Mesenchymal stem cell (in vitro differentiated cells and primary cell): ENCODE results near the gene MALT1.

Experiments used
- DNase-seq: peaks from one replicate; pipeline ENCODE4 v3.0.0-alpha.2; 2013
- H2AFZ ChIP-seq: one replicate; pipeline ENCODE4 v1.6.1; 2013; ENCODE audit warnings: low read depth, mild to moderate bottlenecking, control low read depth, inconsistent platforms, low read length, moderate library complexity
- H2AK5ac ChIP-seq: 2 replicates; pipeline ENCODE4 v1.6.1; 2013; ENCODE audit warnings: low read length, moderate library complexity, mild to moderate bottlenecking, inconsistent platforms; ENCODE audit not compliant: severe bottlenecking
- H2BK120ac ChIP-seq: one replicate; pipeline ENCODE4 v1.6.1; 2013; ENCODE audit warnings: low read depth, mild to moderate bottlenecking, inconsistent platforms, low read length, moderate library complexity
- H2BK12ac ChIP-seq, 2 experiments: one replicate each; pipeline ENCODE4 v1.6.1; 2013; ENCODE audit warnings: inconsistent platforms in 2 of 2, low read length in 2 of 2, mild to moderate bottlenecking in 2 of 2, moderate library complexity in 2 of 2, control low read depth in 1 of 2
- H2BK15ac ChIP-seq: one replicate; pipeline ENCODE4 v1.6.1; 2013; ENCODE audit warnings: mild to moderate bottlenecking, low read depth, inconsistent platforms; ENCODE audit not compliant: poor library complexity, severe bottlenecking
- H2BK5ac ChIP-seq: 2 replicates; pipeline ENCODE4 v1.6.1; 2013; ENCODE audit warnings: low read depth, mild to moderate bottlenecking, low read length, control low read depth, inconsistent platforms; ENCODE audit not compliant: poor library complexity, severe bottlenecking
- H3K14ac ChIP-seq, 2 experiments: one replicate each; pipeline ENCODE4 v1.6.1; 2013; ENCODE audit warnings: inconsistent platforms in 2 of 2, low read length in 2 of 2, control low read depth in 1 of 2, mild to moderate bottlenecking in 1 of 2, moderate library complexity in 1 of 2
- H3K18ac ChIP-seq, 2 experiments: one replicate each; pipeline ENCODE4 v1.6.1; 2013; ENCODE audit warnings: inconsistent platforms in 2 of 2, low read length in 2 of 2, control low read depth in 1 of 2, low read depth in 1 of 2, mild to moderate bottlenecking in 1 of 2
- H3K23ac ChIP-seq, 2 experiments: one replicate each; pipeline ENCODE4 v1.6.1; 2013; ENCODE audit warnings: inconsistent platforms in 2 of 2, low read length in 2 of 2, mild to moderate bottlenecking in 2 of 2, moderate library complexity in 2 of 2, control low read depth in 1 of 2
- H3K27ac ChIP-seq: 2 replicates; pipeline ENCODE4 v1.5.1; 2013; ENCODE audit warnings: mild to moderate bottlenecking, moderate library complexity, low read length, control low read depth, inconsistent platforms; ENCODE audit not compliant: poor library complexity, severe bottlenecking
- H3K27me3 ChIP-seq, 2 experiments: 2 replicates each; pipeline versions ENCODE4 v1.6.1 to v1.7.0; 2013; ENCODE audit warnings: low read length in 2 of 2, mild to moderate bottlenecking in 2 of 2, moderate library complexity in 2 of 2, control low read depth in 1 of 2, inconsistent platforms in 1 of 2; ENCODE audit not compliant: control insufficient read depth in 1 of 2, insufficient read depth in 1 of 2
- H3K36me3 ChIP-seq, 2 experiments: 2 replicates each; pipeline versions ENCODE4 v1.6.1 to v1.7.0; 2013; ENCODE audit warnings: low read length in 2 of 2, control low read depth in 1 of 2, inconsistent platforms in 1 of 2, low read depth in 1 of 2, mild to moderate bottlenecking in 1 of 2; ENCODE audit not compliant: insufficient read depth in 2 of 2, control insufficient read depth in 1 of 2
- H3K4ac ChIP-seq, 2 experiments: one replicate each; pipeline ENCODE4 v1.6.1; 2013; ENCODE audit warnings: inconsistent platforms in 2 of 2, low read length in 2 of 2, mild to moderate bottlenecking in 2 of 2, moderate library complexity in 2 of 2, control low read depth in 1 of 2, low read depth in 1 of 2
- H3K4me1 ChIP-seq: 2 replicates; pipeline ENCODE4 v1.6.1; 2013; ENCODE audit warnings: low read depth, low read length, control low read depth; ENCODE audit not compliant: control insufficient read depth, insufficient read depth
- H3K4me2 ChIP-seq: 2 replicates; pipeline ENCODE4 v1.6.1; 2013; ENCODE audit warnings: low read length, mild to moderate bottlenecking, inconsistent platforms; ENCODE audit not compliant: poor library complexity, severe bottlenecking
- H3K4me3 ChIP-seq, 2 experiments: 2 replicates each; pipeline versions ENCODE4 v1.5.1 to v1.7.0; 2013; ENCODE audit warnings: low read length in 2 of 2, mild to moderate bottlenecking in 2 of 2, control low read depth in 1 of 2, low read depth in 1 of 2; ENCODE audit not compliant: insufficient read depth in 1 of 2
- H3K79me1 ChIP-seq: replicated peaks from 2 replicates; pipeline ENCODE4 v1.6.1; 2013; ENCODE audit warnings: mild to moderate bottlenecking, control low read depth, low read length, inconsistent platforms; ENCODE audit not compliant: poor library complexity, severe bottlenecking
- H3K9ac ChIP-seq: 2 replicates; pipeline ENCODE4 v1.7.0; 2013; ENCODE audit warnings: mild to moderate bottlenecking, low read length, moderate library complexity
- H3K9me3 ChIP-seq: 2 replicates; pipeline ENCODE4 v1.7.0; 2013; ENCODE audit warnings: mild to moderate bottlenecking, low read length; ENCODE audit not compliant: control insufficient read depth
- H4K8ac ChIP-seq: one replicate; pipeline ENCODE4 v1.6.1; 2013; ENCODE audit warnings: inconsistent platforms, mild to moderate bottlenecking, low read length, moderate library complexity
- H4K91ac ChIP-seq: one replicate; pipeline ENCODE4 v1.6.1; 2013; ENCODE audit warnings: mild to moderate bottlenecking, low read length, inconsistent platforms
- WGBS: methylation state at CpG from one replicate; pipeline ENCODE4 v1.1.7; 2013; ENCODE audit warnings: mixed read lengths; 5-methylcytosine and 5-hydroxymethylcytosine counted together

Gene MALT1

DNA sequence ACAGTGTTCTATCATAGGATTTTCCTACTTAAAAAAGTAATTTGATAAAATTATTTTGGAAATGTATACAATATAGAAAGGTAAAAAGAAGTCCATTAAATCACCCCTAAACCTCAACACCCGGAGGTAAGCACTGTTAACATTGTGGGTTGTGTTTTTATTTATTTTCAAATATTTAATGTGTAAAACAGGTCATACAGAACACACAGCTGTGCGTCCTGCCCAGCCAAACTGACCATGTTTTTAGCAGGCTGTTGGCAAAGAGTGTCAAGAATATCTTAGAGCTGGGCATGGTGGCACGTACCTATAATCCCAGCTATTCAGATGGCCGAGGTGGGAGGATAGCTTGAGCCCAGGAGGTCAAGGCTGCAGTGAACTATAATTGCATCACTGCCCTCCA, 114.6 kb downstream of the MALT1 start:
- Histone ChIP-seq H2BK12ac (peak overlapping the region in 1 of 2 experiments; percentile 98), H3K9ac (no peak overlapping the region), H4K91ac (no peak overlapping the region), H3K4ac (peak overlapping the region in 1 of 2 experiments; percentile 40), H3K27me3 (no peaks in the 10 kb centered on the region), H3K4me1 (peaks cover 16% of the 10 kb centered on the region), H2BK120ac (no peak overlapping the region), H2BK15ac (no peak overlapping the region), H4K8ac (no peak overlapping the region), H3K18ac (peak overlapping the region; percentile 41 to 77), H3K79me1 (no peaks in the 10 kb centered on the region), H3K14ac (no peak overlapping the region), H3K4me3 (no peak overlapping the region), H2AK5ac (no peak overlapping the region), H3K27ac (peak overlapping the region; percentile 43), H2BK5ac (no peak overlapping the region), H3K36me3 (no peaks in the 10 kb centered on the region), H3K23ac (no peak overlapping the region), H2AFZ (no peak overlapping the region), H3K4me2 (no peak overlapping the region), H3K9me3 (no peaks in the 10 kb centered on the region)
- DNase-seq = no peak
- WGBS = 89% methylated on average over 3 of the region's 4 CpGs

DNA sequence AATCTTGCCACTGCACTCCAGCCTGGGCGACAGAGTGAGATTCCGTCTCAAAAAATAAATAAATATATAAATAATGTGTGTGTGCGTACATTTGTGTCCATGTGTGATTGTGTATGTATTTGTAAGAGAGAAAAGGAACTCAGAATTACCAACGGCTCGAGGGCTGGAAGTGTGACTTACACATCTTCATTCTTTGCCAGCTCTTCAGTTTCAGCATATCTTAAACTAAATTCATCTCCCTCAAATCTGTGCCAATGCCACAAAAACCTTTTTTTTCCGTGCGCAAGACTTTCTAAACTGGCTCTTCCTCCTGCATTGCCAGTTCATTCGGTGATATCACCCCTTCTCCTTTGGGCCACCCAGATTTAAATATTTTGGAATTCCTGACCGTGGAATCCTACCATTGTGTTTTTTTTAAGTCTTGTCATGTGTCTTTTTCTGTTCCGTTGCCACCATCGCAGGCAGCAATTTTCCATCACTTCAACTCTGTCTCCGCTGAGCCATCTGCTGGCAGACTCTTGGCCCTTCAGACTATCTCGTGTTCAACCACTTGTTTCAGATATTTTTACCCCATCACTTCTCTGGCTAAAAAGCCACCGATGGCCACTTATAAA, 116.4 kb downstream of the MALT1 start:
- peak overlapping the region in 1 of 2 experiments; percentile 73 for H3K4ac ChIP-seq
- no peak overlapping the region for H3K4me3 ChIP-seq
- DNase-seq = no peak
- peak overlapping the region; percentile 88 for H2BK120ac ChIP-seq
- 91% methylated on average over 12 of the region's 14 CpGs for WGBS
- H3K14ac ChIP-seq = no peak overlapping the region
- no peak overlapping the region for H2AFZ ChIP-seq
- peak overlapping the region in 1 of 2 experiments; percentile 25 for H3K18ac ChIP-seq
- H2BK5ac ChIP-seq = no peak overlapping the region
- H3K36me3 ChIP-seq = no peaks in the 10 kb centered on the region
- no peaks in the 10 kb centered on the region for H3K9me3 ChIP-seq
- H3K23ac ChIP-seq = no peak overlapping the region
- no peak overlapping the region for H4K91ac ChIP-seq
- H4K8ac ChIP-seq = no peak overlapping the region
- H3K79me1 ChIP-seq = no peaks in the 10 kb centered on the region
- no peaks in the 10 kb centered on the region for H3K27me3 ChIP-seq
- H3K4me2 ChIP-seq = no peak overlapping the region
- H3K4me1 ChIP-seq = peaks cover 14% of the 10 kb centered on the region
- no peak overlapping the region for H3K27ac ChIP-seq
- no peak overlapping the region for H3K9ac ChIP-seq
- no peak overlapping the region for H2AK5ac ChIP-seq
- H2BK12ac ChIP-seq = peak overlapping the region; percentile 80 to 86
- H2BK15ac ChIP-seq = peak overlapping the region; percentile 23

DNA sequence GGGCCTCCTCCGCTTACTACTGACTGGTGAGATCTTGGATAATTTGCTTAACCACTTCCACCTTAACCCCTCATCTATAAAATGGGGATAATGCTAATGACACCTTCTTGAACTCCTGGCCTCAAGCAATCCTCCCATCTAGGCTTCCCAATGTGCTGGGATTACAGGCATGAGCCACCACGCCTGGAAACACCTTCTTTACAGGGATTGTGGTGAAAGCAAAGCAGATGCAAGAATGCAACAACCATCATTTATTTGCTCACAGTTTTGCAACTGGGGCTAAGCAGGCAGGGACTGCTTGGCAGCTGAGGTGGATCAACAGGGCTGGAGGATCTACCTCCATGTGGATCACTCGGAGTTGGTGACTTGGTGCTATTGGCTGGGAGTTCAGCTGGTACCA, 117.2 kb downstream of the MALT1 start:
- Histone ChIP-seq H3K9me3 (no peaks in the 10 kb centered on the region), H2BK15ac (peak overlapping the region; percentile 76), H3K27ac (no peak overlapping the region), H3K4me3 (no peak overlapping the region), H2BK5ac (no peak overlapping the region), H3K23ac (no peak overlapping the region), H4K8ac (peak overlapping the region; percentile 30), H3K4me1 (peaks cover 14% of the 10 kb centered on the region), H2AFZ (no peak overlapping the region), H3K18ac (peak overlapping the region; percentile 85 to 90), H4K91ac (peak overlapping the region; percentile 98), H3K14ac (peak overlapping the region in 1 of 2 experiments; percentile 39), H2AK5ac (no peak overlapping the region), H3K4me2 (no peak overlapping the region), H3K79me1 (no peaks in the 10 kb centered on the region), H3K4ac (peak overlapping the region; percentile 67 to 83), H2BK12ac (peak overlapping the region; percentile 46 to 99), H3K36me3 (no peaks in the 10 kb centered on the region), H3K27me3 (no peaks in the 10 kb centered on the region), H3K9ac (no peak overlapping the region), H2BK120ac (peak overlapping the region; percentile 88)
- no peak for DNase-seq
- 90% methylated on average over 3 of the region's 3 CpGs for WGBS

DNA sequence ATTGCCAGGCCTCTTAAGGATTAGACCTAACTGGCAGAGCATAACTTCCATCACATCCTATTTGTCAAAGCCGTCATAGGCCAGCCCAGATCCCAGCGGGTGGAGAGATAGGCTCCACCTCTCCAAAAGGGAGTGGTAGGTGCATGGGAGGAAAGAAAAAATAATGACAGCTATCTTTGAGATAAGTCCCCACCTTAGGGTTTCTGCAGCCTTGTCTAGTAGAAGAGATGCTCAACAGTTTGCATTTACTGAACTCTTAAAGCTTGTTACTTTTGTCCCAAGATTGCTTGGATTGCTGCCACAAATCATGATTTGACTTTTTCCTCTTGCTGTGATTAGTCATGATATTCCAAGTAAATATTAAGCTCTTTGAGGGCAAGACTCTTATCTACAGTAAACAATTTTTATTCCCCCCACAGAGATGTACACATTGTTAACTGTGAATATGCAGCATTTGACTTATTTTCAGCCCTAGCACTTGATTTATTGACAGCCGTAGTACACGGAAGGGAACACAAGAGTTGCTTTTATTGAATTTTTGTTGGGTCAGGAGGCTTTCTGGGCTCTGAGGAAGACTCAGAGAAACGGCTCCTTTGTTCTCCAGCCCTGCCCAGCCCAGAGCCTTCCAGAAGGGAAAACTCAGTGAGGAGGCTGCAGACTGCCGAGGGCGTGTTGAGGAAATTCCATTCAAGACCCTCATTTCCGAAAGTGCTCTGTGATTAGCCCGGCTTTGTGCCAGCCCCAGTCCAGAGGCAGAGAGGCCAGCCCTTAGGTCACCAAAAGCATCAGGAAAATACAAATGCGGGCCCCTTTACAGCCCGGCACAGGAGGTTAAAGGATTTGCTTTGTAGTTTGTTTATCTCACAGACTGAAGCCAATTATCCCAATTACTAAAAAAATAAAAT, 118.0 kb downstream of the MALT1 start:
- no peak overlapping the region for H4K8ac ChIP-seq
- peak overlapping the region in 1 of 2 experiments; percentile 39 for H3K14ac ChIP-seq
- peak overlapping the region; percentile 98 for H4K91ac ChIP-seq
- no peak overlapping the region for H3K27ac ChIP-seq
- H3K36me3 ChIP-seq = no peaks in the 10 kb centered on the region
- H2BK12ac ChIP-seq = peak overlapping the region in 1 of 2 experiments; percentile 99
- no peak overlapping the region for H2BK15ac ChIP-seq
- H3K18ac ChIP-seq = peak overlapping the region; percentile 85 to 90
- DNase-seq = peak; percentile 92
- 0% methylated on average over 7 of the region's 11 CpGs for WGBS
- H2AFZ ChIP-seq = no peak overlapping the region
- H2AK5ac ChIP-seq = no peak overlapping the region
- peak overlapping the region; percentile 50 for H2BK120ac ChIP-seq
- H3K4me2 ChIP-seq = no peak overlapping the region
- H3K4me3 ChIP-seq = no peak overlapping the region
- H3K9ac ChIP-seq = no peak overlapping the region
- no peaks in the 10 kb centered on the region for H3K79me1 ChIP-seq
- no peaks in the 10 kb centered on the region for H3K27me3 ChIP-seq
- no peak overlapping the region for H3K23ac ChIP-seq
- no peak overlapping the region for H2BK5ac ChIP-seq
- H3K4ac ChIP-seq = peak overlapping the region in 1 of 2 experiments; percentile 67
- H3K4me1 ChIP-seq = peaks cover 14% of the 10 kb centered on the region
- H3K9me3 ChIP-seq = no peaks in the 10 kb centered on the region
